GM12878 (cell line): ENCODE measurements around the gene ELAVL1. TPM values are rescaled to one million over a fixed set of nuclear protein-coding genes. Genes with fewer than 3 reads are reported as not detected.

Experiments
- ATAC-seq: fragments of 200-7000 bp; cut with Tn5 transposase; 3 replicates; pipeline ENCODE4 v1.9.1; 2020; ENCODE audit warnings: mild to moderate bottlenecking, moderate library complexity
- BruUV-seq: library from RNA; stranded (reverse); fragments of 400-500 nt; replicated peaks from 2 replicates; lab custom pipeline; 2021; lab: Mats Ljungman, UMichigan
- CTCF ChIA-PET: fragments of 300-600 bp; sonication (Branson Sonifier 250); formaldehyde crosslinking; extraction: SDS; loops from one replicate; lab custom pipeline; 2021; ENCODE audit warnings: inconsistent platforms; lab: Yijun Ruan, JAX
- POLR2A ChIA-PET: fragments of 350-600 bp; formaldehyde crosslinking; extraction: SDS; loops from one replicate; lab custom pipeline; 2021; ENCODE audit warnings: inconsistent platforms; lab: Charles Lee
- RAD21 ChIA-PET: fragments of 300-600 bp; sonication (Branson Sonifier 250); formaldehyde crosslinking; loops from one replicate; lab custom pipeline; 2023; ENCODE audit warnings: antibody characterized with exemption; ENCODE audit not compliant: unreplicated experiment; lab: Charles Lee
- SMC1A ChIA-PET: fragments of 300-600 bp; sonication (Branson Sonifier 250); formaldehyde crosslinking; loops from one replicate; lab custom pipeline; 2023; ENCODE audit not compliant: unreplicated experiment, uncharacterized antibody; lab: Charles Lee
- DNase-seq: peaks from one replicate; pipeline ENCODE4 v3.0.0-alpha.2; 2011; ENCODE audit warnings: low read depth, low spot score
- FAIRE-seq: peaks from 3 replicates; lab custom pipeline; 2011; peaks lifted over from hg19 to GRCh38; lab: Jason Lieb, UNC
- H2AFZ ChIP-seq: 2 replicates; pipeline ENCODE4 v1.6.0; 2011; ENCODE audit warnings: low read depth, low read length, control low read depth; ENCODE audit not compliant: control insufficient read depth
- H3K27ac ChIP-seq: 2 replicates; pipeline ENCODE4 v1.5.1; 2011; ENCODE audit warnings: control low read depth; ENCODE audit not compliant: control insufficient read depth, insufficient read depth
- H3K27me3 ChIP-seq, 2 experiments: replicated peaks in 1 of 2; 2 replicates each; pipeline versions ENCODE4 v1.6.0 to v1.6.1; 2011; ENCODE audit warnings: low read length in 1 of 2; ENCODE audit not compliant: control insufficient read depth in 2 of 2, insufficient read depth in 2 of 2
- H3K36me3 ChIP-seq, 2 experiments: 2 replicates each; pipeline ENCODE4 v1.5.1; 2011; ENCODE audit warnings: low read length in 1 of 2; ENCODE audit not compliant: control insufficient read depth in 2 of 2, insufficient read depth in 2 of 2
- H3K4me1 ChIP-seq: 2 replicates; pipeline ENCODE4 v1.6.1; 2011; ENCODE audit warnings: mild to moderate bottlenecking, low read length, moderate library complexity, mixed read lengths; ENCODE audit not compliant: control insufficient read depth, insufficient read depth
- H3K4me2 ChIP-seq: 2 replicates; pipeline ENCODE4 v1.6.0; 2011; ENCODE audit warnings: control low read depth; ENCODE audit not compliant: control insufficient read depth, insufficient read depth
- H3K4me3 ChIP-seq: fragments of 200-600 bp; sonication (generic); 2 replicates; pipeline ENCODE4 v1.5.1; 2016
- H3K79me2 ChIP-seq: 2 replicates; pipeline ENCODE4 v1.6.0; 2011; ENCODE audit warnings: low read length; ENCODE audit not compliant: control insufficient read depth, insufficient read depth
- H3K9ac ChIP-seq: 2 replicates; pipeline ENCODE4 v1.8.0; 2011; ENCODE audit warnings: low read length, control low read depth, mixed read lengths; ENCODE audit not compliant: control insufficient read depth, insufficient read depth
- H3K9me3 ChIP-seq: replicated peaks from 3 replicates; pipeline ENCODE4 v1.5.1; 2011; ENCODE audit warnings: mild to moderate bottlenecking, low read length; ENCODE audit not compliant: control insufficient read depth, insufficient read depth
- H4K20me1 ChIP-seq: 2 replicates; pipeline ENCODE4 v1.6.0; 2011; ENCODE audit not compliant: control insufficient read depth, insufficient read depth
- ATF2 ChIP-seq: IDR thresholded peaks from 2 replicates; pipeline ENCODE4 v1.6.1; 2012; ENCODE audit warnings: low read length, inconsistent platforms
- BRCA1 ChIP-seq: IDR thresholded peaks from 2 replicates; pipeline ENCODE4 v1.6.1; 2011; ENCODE audit warnings: low read depth, low read length, improper control_type of control experiment
- NKRF ChIP-seq: fragments of 450-650 bp; conservative IDR thresholded peaks from 2 replicates; pipeline ENCODE4 v1.6.1; 2017; ENCODE audit warnings: mild to moderate bottlenecking, moderate library complexity
- NR2F1 ChIP-seq: fragments of 450-650 bp; conservative IDR thresholded peaks from 2 replicates; pipeline ENCODE4 v1.6.1; 2017; ENCODE audit warnings: mild to moderate bottlenecking
- POU2F2 ChIP-seq: IDR thresholded peaks from 3 replicates; pipeline ENCODE4 v1.6.1; 2011; ENCODE audit warnings: low read depth, mild to moderate bottlenecking, low read length, borderline replicate concordance
- RELA ChIP-seq: fragments of 450-650 bp; IDR thresholded peaks from 2 replicates; pipeline ENCODE4 v1.8.0; 2014; ENCODE audit warnings: borderline replicate concordance; ENCODE audit not compliant: partially characterized antibody
- RFX5 ChIP-seq: IDR thresholded peaks from 2 replicates; pipeline ENCODE4 v1.6.1; 2011; ENCODE audit warnings: low read depth, low read length, improper control_type of control experiment
- STAT1 ChIP-seq: fragments of 450-650 bp; conservative IDR thresholded peaks from 2 replicates; pipeline ENCODE4 v1.6.1; 2014; ENCODE audit warnings: antibody characterized with exemption, mild to moderate bottlenecking
- TBL1XR1 ChIP-seq: IDR thresholded peaks from 2 replicates; pipeline ENCODE4 v1.6.1; 2012; ENCODE audit warnings: low read depth, low read length, improper control_type of control experiment
- TCF7 ChIP-seq: IDR thresholded peaks from 2 replicates; pipeline ENCODE4 v1.6.1; 2014; ENCODE audit warnings: antibody characterized with exemption, borderline replicate concordance
- USF2 ChIP-seq: IDR thresholded peaks from 2 replicates; pipeline ENCODE4 v1.6.1; 2011; ENCODE audit warnings: low read depth, low read length, improper control_type of control experiment, borderline replicate concordance
- WRNIP1 ChIP-seq: IDR thresholded peaks from 2 replicates; pipeline ENCODE4 v1.6.1; 2011; ENCODE audit warnings: low read depth, low read length, improper control_type of control experiment, borderline replicate concordance
- YY1 ChIP-seq: IDR thresholded peaks from 2 replicates; pipeline ENCODE4 v1.6.1; 2011; ENCODE audit warnings: low read depth, mild to moderate bottlenecking, low read length
- ZBTB4 ChIP-seq: fragments of 450-650 bp; formaldehyde crosslinking; IDR thresholded peaks from 2 replicates; pipeline ENCODE4 v1.4.0; 2022; ENCODE audit warnings: mild to moderate bottlenecking, moderate library complexity
- WGBS: methylation state at CpG from one replicate; pipeline ENCODE4 v1.1.6; 2016; ENCODE audit warnings: low lambda C conversion rate; ENCODE audit not compliant: insufficient replicate concordance, insufficient coverage; ENCODE audit errors: missing lambda C conversion rate; 5-methylcytosine and 5-hydroxymethylcytosine counted together
- in situ Hi-C: fragments of 300-500 bp; cut with MboI; formaldehyde crosslinking; loops from 9 replicates; pipeline ENCODE4 v1.14.3; 2018; ENCODE audit warnings: mixed read lengths
- intact Hi-C: fragments of 100-400 bp; cut with micrococcal nuclease; formaldehyde crosslinking; loops from one replicate; pipeline ENCODE4 v1.14.2; 2022; ENCODE audit not compliant: unreplicated experiment
- polyA plus RNA-seq, 11 experiments: library from polyadenylated mRNA; depleted of rRNA in 4 of 11; unstranded in 6 of 11; stranded (reverse) in 5 of 11; fragments of >200 nt; fragmentation: Nextera tagmentation in 4 of 11; fragmentation: Illumina TruSeq in 1 of 11; extraction: Ambion mirVana in 4 of 11; extraction: Trizol in 1 of 11; gene quantifications; 1 replicate in 1 of 11; 2 replicates in 10 of 11; pipeline versions ENCODE4 v1.2.1 to v1.2.3, GENCODE V29; 2011 to 2016; ENCODE audit warnings: inconsistent platforms in 2 of 11, missing spikeins in 2 of 11, low read depth in 1 of 11
- total RNA-seq, 4 experiments: library from RNA; depleted of rRNA in 3 of 4; stranded (reverse); fragments of >200 nt in 3 of 4; fragmentation: Illumina TruSeq in 1 of 4; extraction: Trizol in 1 of 4; gene quantifications; 2 replicates each; pipeline versions ENCODE4 v1.2.1 to v1.2.3, GENCODE V29; 2013 to 2021

ELAVL1 gene
- total and polyA plus RNA-seq, 10 of the 15 experiments (the other 5 are each of a cell fraction or from before 2014, with no cell fraction given) = 7.4 to 155 (median 70.3) TPM

- H3K27ac ChIP-seq = no peak overlapping the region
- no peaks in the 10 kb centered on the region; the same call in 1 of the 2 replicates for H4K20me1 ChIP-seq
- no peak for TF ChIP-seq STAT1
- TF ChIP-seq YY1 = no peak
- TF ChIP-seq BRCA1 = no peak
- no peak for TF ChIP-seq ZBTB4 (CRISPR knock-in tag)
- no peak for TF ChIP-seq USF2
- TF ChIP-seq WRNIP1 = no peak
- TF ChIP-seq RFX5 = no peak
- no peak for TF ChIP-seq TCF7
- TF ChIP-seq TBL1XR1 = no peak
- no peak for TF ChIP-seq ATF2
- TF ChIP-seq RELA = no peak
- TF ChIP-seq NR2F1 = no peak
- TF ChIP-seq POU2F2 = no peak
- TF ChIP-seq NKRF = no peak
- BruUV-seq = no TSS peak
- intact Hi-C loops (no loop called here), in situ Hi-C loops (no loop called here)
- FAIRE-seq (no peak), DNase-seq (no peak), ATAC-seq (no peak)
- no peaks in the 10 kb centered on the region; the same call in 1 of the 2 replicates for H3K4me1 ChIP-seq
- no peaks in the 10 kb centered on the region for H3K9me3 ChIP-seq
- H3K4me3 ChIP-seq = no peak overlapping the region
- H2AFZ ChIP-seq = no peak overlapping the region
- H3K27me3 ChIP-seq = no peaks in the 10 kb centered on the region
- H3K36me3 ChIP-seq = peaks cover 11 to 44% of the 10 kb centered on the region in 2 experiments; a peak in 3 of 4 replicates
- ChIA-PET CTCF (interaction anchor here (4.4 kb wide), 1 partner anchor 12 kb away, joined by 44 read pairs; the partner anchor contains the start of gene TIMM44), SMC1A (no interaction called here), RAD21 (no interaction called here), POLR2A (no interaction called here)
- H3K79me2 ChIP-seq = no peaks in the 10 kb centered on the region
- 92% methylated on average over 29 of the region's 32 CpGs for WGBS
- H3K4me2 ChIP-seq = no peak overlapping the region
- H3K9ac ChIP-seq = no peak overlapping the region
These were observed 73.0 kb downstream of the ELAVL1 start for GRCh38 chr19:7932276-7932929.
